HG02870 (cell line): ENCODE results near the gene TULP4.
"Not testable (repeated sequence)": the region's sequence is repeated elsewhere in the genome, so short reads cannot be mapped to it uniquely, and the experiment has no call there.

Experiments
- ATAC-seq: cut with Tn5 transposase; IDR thresholded peaks from one replicate; pipeline ENCODE4 v1.9.1; 2021; ENCODE audit warnings: mild to moderate bottlenecking, moderate library complexity; ENCODE audit not compliant: unreplicated experiment

Gene TULP4

DNA sequence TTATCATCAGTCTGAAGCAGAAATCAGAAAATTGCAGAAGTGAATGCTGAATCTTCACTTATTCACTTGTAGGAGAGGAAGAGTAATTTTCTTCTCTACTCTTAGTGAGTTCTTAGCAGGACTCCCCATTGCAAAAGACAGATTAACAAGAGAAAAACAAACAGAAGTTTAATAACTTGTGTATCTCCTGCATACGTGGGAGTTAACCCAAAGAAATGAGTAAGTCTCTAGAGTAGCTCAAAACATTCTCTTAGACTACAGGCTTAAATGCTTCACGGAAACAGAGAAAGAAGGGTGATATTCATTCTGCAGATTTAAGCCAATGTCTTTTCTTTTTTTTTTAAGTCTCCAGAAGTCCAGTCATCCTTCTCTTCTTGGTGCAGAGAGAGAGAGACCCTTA lies 149.7 kb downstream of the TULP4 start:
- ATAC-seq, result no peak

DNA sequence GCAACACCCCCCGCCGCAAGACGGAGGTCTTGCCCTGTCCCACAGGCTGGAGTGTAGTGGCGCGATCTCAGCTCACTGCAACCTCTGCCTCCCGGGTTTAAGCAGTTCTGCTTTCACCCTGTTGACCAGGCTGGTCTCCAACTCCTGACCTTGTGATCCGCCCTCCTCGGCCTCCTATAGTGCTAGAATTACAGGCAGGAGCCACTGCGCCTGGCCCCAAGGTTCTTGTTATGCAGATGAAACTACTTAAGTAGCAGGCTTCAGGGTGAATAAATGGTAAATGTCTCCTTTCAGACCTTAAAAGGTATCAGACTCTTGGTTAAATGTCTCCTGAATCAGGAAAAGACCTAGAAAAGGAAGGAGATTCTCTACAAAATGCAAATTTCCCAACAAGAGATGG lies 152.2 kb downstream of the TULP4 start:
- ATAC-seq, result no peak

DNA sequence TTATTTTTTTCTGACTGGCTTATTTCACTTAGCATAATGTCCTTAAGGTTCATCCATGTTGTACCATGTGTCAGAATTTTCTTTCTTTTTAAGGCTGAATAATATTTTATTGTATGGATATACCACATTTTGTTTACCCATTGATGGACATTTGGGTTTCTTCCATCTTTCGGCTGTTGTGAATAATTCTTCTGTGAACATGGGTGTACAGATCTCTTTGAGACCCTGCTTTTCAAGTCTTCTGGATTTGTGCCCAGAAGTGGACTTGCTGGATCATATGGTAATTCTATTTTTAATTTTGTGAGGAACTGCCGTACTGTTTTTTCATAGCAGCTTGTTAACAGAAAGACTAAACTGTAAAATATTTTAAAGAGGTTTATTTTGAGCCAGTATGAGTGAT lies 153.0 kb downstream of the TULP4 start:
- ATAC-seq, result no peak

DNA sequence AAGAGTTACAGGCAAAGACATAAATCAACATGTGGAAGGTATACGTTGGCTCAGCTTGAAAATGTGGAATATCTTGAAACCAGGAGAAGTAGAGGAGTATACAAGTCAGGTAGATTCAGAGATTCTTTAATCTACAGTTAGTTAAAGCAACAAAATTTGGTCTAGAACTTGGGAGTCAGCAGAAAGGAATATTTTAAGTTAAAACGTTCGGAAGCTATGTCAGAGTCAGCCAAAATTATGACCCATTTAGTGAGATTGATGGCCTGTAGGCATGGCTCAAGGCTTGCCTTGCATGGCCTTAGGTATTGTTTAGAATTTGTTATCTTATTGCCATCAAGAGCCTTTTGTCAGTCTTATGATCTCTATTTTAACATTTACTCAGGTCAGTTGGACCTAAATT lies 153.5 kb downstream of the TULP4 start:
- ATAC-seq, result no peak

GRCh38 chr6:158467923-158468322 lies 155.7 kb downstream of the TULP4 start:
- no peak for ATAC-seq

- ATAC-seq, result no peak
Measured at GRCh38 chr6:158468666-158469065, 156.4 kb downstream of the TULP4 start.

DNA sequence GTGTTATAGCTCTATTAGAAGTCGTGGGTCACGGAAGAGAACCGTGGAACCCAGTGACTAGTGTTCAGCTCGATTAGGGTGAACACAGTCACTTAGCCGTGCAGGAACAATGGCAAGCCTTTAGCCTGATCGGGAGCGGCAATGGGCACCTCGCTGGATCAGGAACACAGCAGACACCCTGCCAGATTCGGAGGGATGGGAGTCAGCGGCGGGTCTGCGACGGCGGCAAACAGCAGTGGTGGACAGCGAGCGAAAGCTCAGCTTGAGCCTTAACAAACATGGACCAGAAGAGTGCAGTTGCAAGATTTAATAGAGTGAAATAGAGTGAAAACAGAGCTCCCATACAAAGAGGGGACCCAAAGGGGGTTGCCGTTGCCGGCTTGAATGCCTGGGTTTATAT lies 157.8 kb downstream of the TULP4 start:
- not testable (repeated sequence) for ATAC-seq

- ATAC-seq, result no peak
Measured at GRCh38 chr6:158471339-158471738, 159.1 kb downstream of the TULP4 start.

GRCh38 chr6:158472447-158472846 lies 160.2 kb downstream of the TULP4 start:
- no peak for ATAC-seq

DNA sequence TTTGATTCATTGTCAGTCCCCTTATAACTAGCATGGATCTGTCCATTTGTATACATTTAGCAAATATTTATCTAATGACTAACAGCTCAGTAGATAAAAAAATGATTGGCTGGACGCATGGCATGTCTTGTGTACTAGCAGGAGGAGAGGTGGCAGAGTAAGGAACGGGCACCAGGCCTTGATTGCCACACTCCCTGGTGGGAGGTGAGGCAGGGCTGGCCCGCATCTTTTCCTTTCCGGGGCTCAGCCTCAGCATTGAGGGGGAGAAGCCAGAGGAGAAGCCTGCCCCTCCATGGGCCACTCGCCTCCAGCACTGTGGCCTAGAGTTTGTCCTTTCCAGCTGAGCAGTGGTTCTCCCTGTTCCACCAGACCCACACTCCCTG lies 162.7 kb downstream of the TULP4 start:
- no peak for ATAC-seq

DNA sequence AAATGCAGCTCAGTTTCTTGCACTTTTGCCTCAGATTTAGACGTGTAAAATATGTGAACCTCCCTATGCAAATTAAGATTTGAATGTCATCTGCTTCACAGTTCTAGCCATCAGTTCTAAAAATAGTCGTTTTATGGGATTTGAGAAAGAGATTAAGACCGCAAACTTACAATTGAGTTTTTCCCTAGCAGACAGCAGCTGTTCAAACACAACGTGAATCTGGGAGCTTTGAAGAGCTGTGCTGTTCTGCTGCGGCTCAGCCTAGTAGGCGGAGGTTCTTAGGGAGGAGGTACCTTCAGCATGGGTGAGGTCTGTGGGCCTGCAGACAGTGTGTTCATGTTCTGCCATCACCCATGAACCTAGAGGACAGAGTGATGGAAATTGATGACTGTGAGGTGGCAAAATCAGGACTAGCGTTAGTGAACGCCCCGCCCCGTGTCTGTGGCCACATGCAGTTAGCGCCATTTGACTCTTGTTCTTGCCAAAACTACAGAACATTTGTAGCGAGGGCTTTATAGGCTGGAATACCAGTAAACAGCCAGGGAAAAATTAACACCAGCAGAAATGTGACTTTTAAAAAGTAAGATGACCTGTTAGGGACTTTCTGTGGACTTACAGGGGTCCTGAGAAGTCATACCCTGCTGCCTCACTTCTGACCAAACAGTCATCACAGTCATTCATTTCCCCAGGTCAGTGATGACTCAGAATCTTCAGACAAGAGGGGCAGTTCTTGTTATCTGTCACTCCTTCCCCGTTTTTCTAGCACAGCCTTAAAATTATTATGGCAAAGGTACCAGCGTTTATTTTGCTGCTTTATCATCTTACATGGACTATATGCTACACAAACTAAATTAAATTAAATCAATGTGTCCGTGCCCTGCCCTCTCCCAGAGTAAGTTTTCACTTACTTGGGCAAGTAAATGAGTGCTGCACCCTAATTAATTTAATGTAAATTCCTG lies 163.4 kb downstream of the TULP4 start:
- ATAC-seq, result peak; percentile 87

GRCh38 chr6:158476389-158476788 lies 164.1 kb downstream of the TULP4 start:
- ATAC-seq, result no peak

DNA sequence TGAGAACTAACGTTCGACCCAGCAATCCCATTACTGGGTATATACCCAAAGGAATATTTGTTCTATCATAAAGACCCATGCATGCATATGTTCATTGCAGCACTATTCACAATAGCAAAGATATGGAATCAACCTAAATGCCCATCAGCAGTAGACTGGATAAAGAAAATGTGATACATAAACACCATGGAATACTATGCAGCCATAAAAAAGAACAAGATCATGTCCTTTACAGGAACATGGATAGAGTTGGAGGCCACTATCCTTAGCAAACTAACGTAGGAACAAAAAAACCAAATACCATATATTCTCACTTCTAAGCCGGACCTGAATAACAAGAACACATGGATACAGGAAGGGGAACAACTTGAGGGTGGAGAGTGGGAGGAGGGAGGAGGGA lies 165.5 kb downstream of the TULP4 start:
- ATAC-seq, result not testable (repeated sequence)

DNA sequence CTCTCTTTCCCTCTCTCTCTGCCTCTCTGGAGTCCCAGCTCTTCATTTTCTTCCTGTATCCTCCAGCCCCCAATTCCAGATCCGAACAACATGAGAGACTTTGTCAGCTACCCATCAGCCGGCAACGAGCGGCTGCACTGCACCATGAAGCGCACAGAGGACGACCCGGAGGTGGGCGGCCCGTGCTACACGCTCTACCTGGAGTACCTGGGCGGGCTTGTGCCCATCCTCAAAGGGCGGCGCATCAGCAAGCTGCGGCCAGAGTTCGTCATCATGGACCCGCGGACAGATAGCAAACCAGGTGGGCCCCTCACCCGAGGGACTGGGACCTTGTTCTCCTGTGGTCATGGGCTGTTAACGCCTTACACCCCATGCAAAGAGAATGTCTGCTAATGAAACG lies 168.7 kb downstream of the TULP4 start:
- no peak for ATAC-seq

DNA sequence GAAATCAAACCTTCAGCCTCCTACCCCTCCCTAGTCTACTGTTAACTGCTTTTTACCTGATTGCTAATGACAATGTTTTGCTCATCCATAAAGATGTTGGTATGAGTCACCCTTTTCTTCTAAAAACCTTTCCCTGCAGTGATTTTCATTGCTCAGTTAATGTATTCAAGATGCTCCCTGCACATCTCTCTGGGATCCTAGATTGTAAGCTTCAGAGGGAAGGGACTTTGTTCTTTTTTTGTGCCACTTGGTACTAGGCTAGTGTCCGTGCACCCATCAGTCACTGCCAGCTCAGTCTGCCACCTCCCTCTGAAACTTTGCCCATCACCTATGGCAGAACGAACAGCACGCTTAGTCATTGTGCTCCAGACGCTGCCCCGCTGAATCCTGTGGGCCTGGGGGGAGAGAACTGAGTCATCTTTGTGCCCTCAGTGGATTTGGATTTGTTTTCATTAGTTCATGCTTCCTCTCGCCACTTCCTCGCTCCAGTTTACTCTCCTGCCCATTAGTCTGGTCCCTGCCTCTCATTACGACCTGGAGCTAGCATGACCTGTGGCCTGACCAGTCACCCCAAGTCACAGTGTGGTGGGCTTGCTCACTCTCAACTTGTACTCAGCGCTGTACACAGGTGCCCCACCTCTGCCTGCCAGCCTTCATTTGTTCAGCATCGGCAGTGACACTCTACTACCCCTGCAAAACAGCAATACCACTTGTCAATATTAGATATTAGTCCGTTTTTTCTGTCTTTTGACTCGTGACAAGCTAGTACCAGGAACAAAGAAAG lies 169.6 kb downstream of the TULP4 start:
- ATAC-seq, result no peak

DNA sequence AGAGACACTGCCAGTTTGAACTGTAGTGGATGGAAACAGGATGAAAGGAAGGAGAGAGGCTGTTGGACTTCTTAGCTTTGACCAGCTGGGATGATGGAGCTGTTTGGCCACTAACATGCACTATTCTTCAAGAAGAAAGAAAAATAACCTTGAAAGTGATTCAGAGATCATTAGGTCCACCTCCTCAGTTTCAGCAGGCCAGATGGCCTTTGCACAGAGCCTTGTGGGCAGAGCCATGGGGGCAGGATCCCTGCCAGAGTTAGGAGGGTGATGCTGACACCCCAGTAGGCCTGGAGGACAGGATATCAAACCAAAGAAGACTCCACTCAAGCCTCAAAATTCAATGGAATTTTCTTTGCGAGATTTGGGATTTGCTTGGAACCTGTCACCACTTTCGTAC lies 173.2 kb downstream of the TULP4 start:
- ATAC-seq, result no peak

DNA sequence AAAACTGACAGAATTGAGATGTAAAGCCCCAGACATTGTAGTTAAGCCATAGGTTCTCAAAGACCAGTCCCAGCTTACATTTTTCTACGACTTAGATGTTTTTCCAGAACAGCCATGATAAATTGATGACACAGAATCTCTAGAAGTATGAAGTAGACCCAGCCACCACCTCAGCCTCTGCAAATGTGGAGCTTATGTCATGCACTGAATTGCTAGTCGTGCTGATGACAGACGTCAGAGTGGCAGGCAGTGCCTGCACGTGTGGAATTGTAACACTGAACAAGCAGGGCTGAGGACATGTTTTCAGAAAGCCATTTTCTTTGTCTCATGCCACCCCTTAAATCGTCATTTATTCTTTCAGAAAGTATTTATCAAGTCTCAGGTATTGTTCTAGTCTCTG lies 175.2 kb downstream of the TULP4 start:
- ATAC-seq, result no peak

GRCh38 chr6:158488065-158488464 lies 175.8 kb downstream of the TULP4 start:
- no peak for ATAC-seq

- ATAC-seq, result no peak
Measured at GRCh38 chr6:158489441-158489840, 177.2 kb downstream of the TULP4 start.

GRCh38 chr6:158492881-158493280 lies 180.6 kb downstream of the TULP4 start:
- no peak for ATAC-seq

DNA sequence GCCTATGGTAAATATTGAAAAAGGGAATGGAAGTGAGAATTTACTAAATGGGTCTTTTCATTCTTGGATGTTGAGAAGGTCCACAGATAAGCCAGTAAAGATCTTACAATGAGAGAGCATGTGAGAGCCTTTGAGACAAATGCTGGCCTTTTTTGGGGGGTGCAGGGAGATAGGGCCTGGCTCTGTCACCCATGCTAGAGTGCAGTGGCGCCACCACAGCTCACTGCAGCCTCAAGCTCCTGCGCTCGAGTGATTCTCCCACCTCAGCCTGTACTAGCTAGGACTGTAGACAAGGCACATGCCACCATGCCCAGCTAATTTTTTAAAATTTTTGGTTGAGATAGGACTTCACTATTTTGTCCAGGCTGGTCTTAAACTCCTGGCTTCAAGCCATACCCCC lies 184.4 kb downstream of the TULP4 start:
- no peak for ATAC-seq

- no peak for ATAC-seq
Measured at GRCh38 chr6:158497620-158498019, 185.4 kb downstream of the TULP4 start.
